T-cell (primary cell): ENCODE results near the gene GOLGA1. TPM values are rescaled to one million over a fixed set of nuclear protein-coding genes. Genes with fewer than 3 reads are reported as not detected.
"Not testable (repeated sequence)": the region's sequence is repeated elsewhere in the genome, so short reads cannot be mapped to it uniquely, and the experiment has no call there.

ENCODE experiments used
- ATAC-seq, 4 experiments: fragments of 200-7000 bp in 3 of 4; fragments of 150-1000 bp in 1 of 4; cut with Tn5 transposase; replicated peaks in 1 of 4; 1 replicate in 3 of 4; 2 replicates in 1 of 4; pipeline ENCODE4 v1.10.0; 2021; ENCODE audit warnings: moderate library complexity in 3 of 4, mild to moderate bottlenecking in 2 of 4, moderate number of reproducible peaks in 1 of 4
- CTCF ChIA-PET, 2 donors: fragments of 300-600 bp; sonication (Branson Sonifier 250); formaldehyde crosslinking; loops; one replicate each; lab custom pipeline; 2022; ENCODE audit warnings: antibody characterized with exemption in 2 of 2; lab: Charles Lee
- POLR2A ChIA-PET, 2 donors: fragments of 300-600 bp; sonication (Branson Sonifier 250); formaldehyde crosslinking; loops; one replicate each; lab custom pipeline; 2022; ENCODE audit warnings: antibody characterized with exemption in 2 of 2; lab: Charles Lee
- DNase-seq, 35 experiments: peaks; one replicate each; pipeline versions ENCODE4 v3.0.0 to v3.0.0-alpha.2; 2013 to 2023
- H3K27ac ChIP-seq: one replicate; pipeline ENCODE4 v1.5.1; 2013; ENCODE audit warnings: low read length
- H3K27me3 ChIP-seq, 2 experiments: replicated peaks in 1 of 2; 1 replicate in 1 of 2; 2 replicates in 1 of 2; pipeline versions ENCODE4 v1.6.1 to v1.7.0; 2013; ENCODE audit warnings: low read length in 1 of 2, mixed read lengths in 1 of 2; ENCODE audit not compliant: control insufficient read depth in 2 of 2, insufficient read depth in 2 of 2; ENCODE audit errors: extremely low read depth in 1 of 2
- H3K36me3 ChIP-seq, 2 donors: 1 replicate in 1 of 2; 2 replicates in 1 of 2; pipeline versions ENCODE4 v1.6.1 to v1.7.0; 2013; ENCODE audit warnings: low read length in 1 of 2; ENCODE audit not compliant: control insufficient read depth in 2 of 2, insufficient read depth in 1 of 2; ENCODE audit errors: extremely low read depth in 1 of 2
- H3K4me1 ChIP-seq, 2 experiments: 1 replicate in 1 of 2; 2 replicates in 1 of 2; pipeline versions ENCODE4 v1.6.1 to v1.7.0; 2013; ENCODE audit warnings: low read length in 2 of 2, mixed read lengths in 1 of 2; ENCODE audit not compliant: insufficient read depth in 2 of 2, control insufficient read depth in 1 of 2; ENCODE audit errors: extremely low read depth in 1 of 2
- H3K4me3 ChIP-seq, 2 donors: 1 replicate in 1 of 2; 2 replicates in 1 of 2; pipeline versions ENCODE4 v1.5.1 to v1.7.0; 2013; ENCODE audit warnings: mild to moderate bottlenecking in 2 of 2, low read length in 1 of 2, moderate library complexity in 1 of 2; ENCODE audit not compliant: control insufficient read depth in 1 of 2; ENCODE audit errors: extremely low read depth in 1 of 2
- H3K9me3 ChIP-seq: 2 replicates; pipeline ENCODE4 v1.7.0; 2013
- H3K27ac Mint-ChIP-seq, 2 donors: one replicate each; pipeline ENCODE4 v1.8.0; 2020 to 2021; ENCODE audit warnings: mild to moderate bottlenecking in 2 of 2, mixed read lengths in 2 of 2
- H3K27me3 Mint-ChIP-seq, 2 donors: one replicate each; pipeline ENCODE4 v1.8.0; 2021 to 2022; ENCODE audit warnings: mixed read lengths in 2 of 2
- H3K36me3 Mint-ChIP-seq: one replicate; pipeline ENCODE4 v1.8.0; 2021; ENCODE audit warnings: mixed read lengths
- H3K4me1 Mint-ChIP-seq, 3 donors: one replicate each; pipeline ENCODE4 v1.8.0; 2020 to 2022; ENCODE audit warnings: mixed read lengths in 3 of 3, mild to moderate bottlenecking in 1 of 3
- H3K4me3 Mint-ChIP-seq, 3 donors: one replicate each; pipeline ENCODE4 v1.8.0; 2020 to 2022; ENCODE audit warnings: mild to moderate bottlenecking in 3 of 3, mixed read lengths in 3 of 3, moderate library complexity in 3 of 3
- H3K9me3 Mint-ChIP-seq, 3 donors: one replicate each; pipeline ENCODE4 v1.8.0; 2020 to 2022; ENCODE audit warnings: mixed read lengths in 3 of 3
- WGBS: methylation state at CpG from one replicate; pipeline ENCODE4 v1.1.5; 2013; ENCODE audit warnings: missing lambda C conversion rate; ENCODE audit not compliant: insufficient coverage; 5-methylcytosine and 5-hydroxymethylcytosine counted together
- total RNA-seq, 35 experiments: library from RNA in 6 of 35; stranded (reverse) in 6 of 35; fragments of 120-200 nt in 1 of 35; gene quantifications; one replicate each; pipeline versions ENCODE4 v1.2.1 to v1.2.4 and lab custom pipeline; 2013 to 2026

The GOLGA1 gene
- total RNA-seq, 5 donors from 2014 or later (not counting 1 experiment from before 2014, with no cell fraction given) = 23.4 to 28.9 (median 27.1) TPM

GRCh38 chr9:124929464-124929863 is 11.4 kb downstream of the GOLGA1 start:
- CTCF ChIA-PET = interaction anchor here (0.5 to 0.6 kb wide), 3 partner anchors 10 to 235 kb away, joined by 3 to 5 read pairs (median 4); no protein-coding TSS in a partner anchor
- peak in 2 of 4 experiments; percentile 48 to 58 for ATAC-seq
- Histone ChIP-seq H3K27me3 (no peaks in the 10 kb centered on the region), H3K4me1 (no peaks in the 10 kb centered on the region), H3K9me3 (no peaks in the 10 kb centered on the region), H3K27ac (no peak overlapping the region), H3K4me3 (no peak overlapping the region), H3K36me3 (peaks cover 2 to 63% of the 10 kb centered on the region in 2 donors)
- POLR2A ChIA-PET = interaction anchor here in 1 of 2 donors (0.5 kb wide), 1 partner anchor 1971 kb away, joined by 8 read pairs; no protein-coding TSS in a partner anchor
- H3K27me3 Mint-ChIP-seq = no peaks in the 10 kb centered on the region
- no peaks in the 10 kb centered on the region for H3K9me3 Mint-ChIP-seq
- no CpG with 5 or more reads among the region's 3 CpGs for WGBS
- no peak for DNase-seq
- peaks cover 56% of the 10 kb centered on the region for H3K36me3 Mint-ChIP-seq
- no peak overlapping the region for H3K4me3 Mint-ChIP-seq
- H3K4me1 Mint-ChIP-seq = peaks cover 5 to 20% (median 14%) of the 10 kb centered on the region in 3 donors
- peak overlapping the region in 1 of 2 donors; percentile 61 for H3K27ac Mint-ChIP-seq

DNA sequence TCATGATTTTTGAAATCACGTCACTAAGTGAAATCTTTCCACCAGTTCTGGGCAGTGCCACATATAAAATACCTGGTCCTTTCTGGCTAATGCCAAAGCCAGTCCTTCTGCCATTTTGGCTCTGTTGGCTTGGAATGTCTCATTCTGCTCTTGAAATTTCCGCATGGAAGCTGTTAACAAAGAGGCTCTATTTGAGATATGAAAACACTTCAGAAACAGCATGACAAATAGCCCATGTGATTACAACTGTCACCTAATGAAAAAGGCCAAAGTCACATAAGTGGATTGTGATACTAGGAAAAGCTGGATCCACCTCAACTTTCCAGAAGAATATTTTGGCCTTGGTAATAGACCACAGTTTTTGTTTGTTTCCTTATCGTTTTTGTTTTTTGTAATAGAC is 12.8 kb downstream of the GOLGA1 start:
- POLR2A ChIA-PET = no interaction called here
- H3K9me3 ChIP-seq = no peaks in the 10 kb centered on the region
- Mint-ChIP-seq H3K36me3 (peaks cover 45% of the 10 kb centered on the region), H3K4me1 (peaks cover 0 to 13% (median 10%) of the 10 kb centered on the region in 3 donors), H3K27me3 (no peaks in the 10 kb centered on the region), H3K4me3 (no peak overlapping the region), H3K9me3 (no peaks in the 10 kb centered on the region), H3K27ac (no peak overlapping the region)
- H3K27me3 ChIP-seq = no peaks in the 10 kb centered on the region
- no peaks in the 10 kb centered on the region for H3K4me1 ChIP-seq
- ATAC-seq (no peak), DNase-seq (no peak)
- CTCF ChIA-PET = no interaction called here
- no peak overlapping the region for H3K27ac ChIP-seq
- no peak overlapping the region for H3K4me3 ChIP-seq
- H3K36me3 ChIP-seq = peaks cover 2 to 58% of the 10 kb centered on the region in 2 donors
- WGBS = 100% methylated on average over 1 of the region's 3 CpGs

GRCh38 chr9:124920394-124920793 is 20.5 kb downstream of the GOLGA1 start:
- WGBS = 97% methylated on average over 5 of the region's 6 CpGs

DNA sequence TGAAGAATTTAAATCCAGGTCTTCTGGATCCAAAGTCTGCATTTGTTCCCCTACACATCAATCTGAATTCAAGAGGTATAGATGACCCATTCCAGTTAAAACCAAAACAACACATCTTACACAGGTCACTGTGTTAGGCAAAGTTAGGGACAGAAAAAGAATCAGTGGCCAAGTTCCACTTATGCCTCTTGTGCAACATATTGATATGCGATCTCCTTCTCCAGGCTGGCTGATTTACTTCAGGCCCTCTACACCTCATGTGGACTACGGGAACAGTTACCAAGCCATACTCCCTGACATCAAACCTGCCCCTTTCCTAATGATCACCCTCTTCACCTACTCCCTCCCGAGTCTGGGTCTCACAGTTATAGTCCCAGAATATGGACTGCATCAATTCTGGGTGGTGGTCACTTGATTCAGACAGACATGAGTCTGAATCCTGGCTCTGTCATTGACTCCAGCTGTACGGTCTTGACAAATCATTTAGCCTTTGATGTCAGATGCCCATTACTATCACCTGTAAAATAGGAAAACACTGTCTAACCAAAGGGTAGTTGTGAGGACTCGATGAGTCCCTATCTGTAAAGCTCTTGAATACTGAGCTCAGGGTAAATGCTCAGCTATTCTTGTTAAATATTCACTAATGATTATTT is 26.0 kb downstream of the GOLGA1 start:
- H3K9me3 ChIP-seq = no peaks in the 10 kb centered on the region
- Mint-ChIP-seq H3K36me3 (peaks cover 56% of the 10 kb centered on the region), H3K4me3 (no peak overlapping the region), H3K27ac (no peak overlapping the region), H3K4me1 (no peaks in the 10 kb centered on the region), H3K9me3 (no peaks in the 10 kb centered on the region), H3K27me3 (no peaks in the 10 kb centered on the region)
- no peak overlapping the region for H3K27ac ChIP-seq
- WGBS = 90% methylated on average over 2 of the region's 5 CpGs
- ATAC-seq = no peak
- ChIA-PET POLR2A (no interaction called here), CTCF (no interaction called here)
- no peaks in the 10 kb centered on the region for H3K27me3 ChIP-seq
- no peak overlapping the region for H3K4me3 ChIP-seq
- no peak for DNase-seq
- peaks cover 18 to 50% of the 10 kb centered on the region in 2 donors for H3K36me3 ChIP-seq
- H3K4me1 ChIP-seq = no peaks in the 10 kb centered on the region

More at GRCh38 chr9:124920394-124920793, 20.5 kb downstream of the GOLGA1 start:
- DNase-seq, H3K27ac Mint-ChIP-seq, CTCF ChIA-PET, H3K27ac ChIP-seq, POLR2A ChIA-PET, H3K9me3 ChIP-seq, H3K4me1 ChIP-seq, H3K4me3 Mint-ChIP-seq, H3K27me3 ChIP-seq, H3K9me3 Mint-ChIP-seq, H3K27me3 Mint-ChIP-seq, ATAC-seq, H3K4me1 Mint-ChIP-seq, H3K4me3 ChIP-seq: not testable (repeated sequence)
- peaks cover 25% of the 10 kb centered on the region for H3K36me3 Mint-ChIP-seq
- peaks cover 5 to 42% of the 10 kb centered on the region in 2 donors for H3K36me3 ChIP-seq

- no peaks in the 10 kb centered on the region for H3K9me3 ChIP-seq
- H3K4me3 ChIP-seq = no peak overlapping the region
- no peak overlapping the region for H3K4me3 Mint-ChIP-seq
- H3K36me3 ChIP-seq = peaks cover 18 to 45% of the 10 kb centered on the region in 2 donors
- no peaks in the 10 kb centered on the region for H3K27me3 ChIP-seq
- ChIA-PET POLR2A (no interaction called here), CTCF (no interaction called here)
- H3K27ac Mint-ChIP-seq = peak overlapping the region in 1 of 2 donors; percentile 0
- no CpG with 5 or more reads among the region's 2 CpGs for WGBS
- peaks cover 51% of the 10 kb centered on the region for H3K36me3 Mint-ChIP-seq
- DNase-seq (no peak), ATAC-seq (no peak)
- H3K9me3 Mint-ChIP-seq = no peaks in the 10 kb centered on the region
- H3K4me1 ChIP-seq = no peaks in the 10 kb centered on the region
- H3K27ac ChIP-seq = no peak overlapping the region
- no peaks in the 10 kb centered on the region for H3K4me1 Mint-ChIP-seq
- H3K27me3 Mint-ChIP-seq = no peaks in the 10 kb centered on the region
These were observed 27.5 kb downstream of the GOLGA1 start for GRCh38 chr9:124913378-124913777.

DNA sequence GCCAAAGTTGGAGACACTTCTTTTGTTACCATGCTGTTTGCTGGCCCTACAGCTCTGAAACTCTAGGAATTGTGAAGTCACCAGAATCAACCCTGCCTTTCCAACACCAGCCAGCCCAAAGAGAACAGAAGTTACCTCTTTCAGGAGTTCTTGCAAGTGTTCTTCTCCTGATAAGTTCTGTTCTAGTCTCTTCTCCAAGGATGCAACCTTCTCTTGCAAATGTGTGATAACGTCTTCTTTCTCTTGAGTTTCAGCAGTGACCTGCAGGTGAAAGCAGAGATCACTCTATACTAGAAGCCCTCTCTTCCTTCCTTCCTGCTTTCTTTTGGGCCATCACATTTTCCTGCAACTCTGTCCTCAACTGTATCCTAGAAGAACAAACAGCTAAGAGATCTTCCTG is 29.1 kb downstream of the GOLGA1 start:
- CTCF ChIA-PET = interaction anchor here in 1 of 2 donors (0.6 kb wide), 1 partner anchor 227 kb away, joined by 6 read pairs; no protein-coding TSS in a partner anchor
- Histone ChIP-seq H3K27ac (no peak overlapping the region), H3K36me3 (peaks cover 21 to 53% of the 10 kb centered on the region in 2 donors), H3K27me3 (no peaks in the 10 kb centered on the region), H3K4me1 (no peaks in the 10 kb centered on the region), H3K9me3 (no peaks in the 10 kb centered on the region), H3K4me3 (no peak overlapping the region)
- Mint-ChIP-seq H3K27me3 (peaks cover 0 to 3% of the 10 kb centered on the region in 2 donors), H3K27ac (no peak overlapping the region), H3K4me3 (no peak overlapping the region), H3K9me3 (no peaks in the 10 kb centered on the region), H3K36me3 (peaks cover 59% of the 10 kb centered on the region), H3K4me1 (no peaks in the 10 kb centered on the region)
- WGBS = 100% methylated on average over 1 of the region's 1 CpG
- ATAC-seq = no peak
- no peak for DNase-seq
- POLR2A ChIA-PET = no interaction called here
